HCT116 (cell line): ENCODE data around the gene DPP6.

Source experiments
- CTCF ChIP-seq, 3 experiments: fragments of 200-600 bp in 1 of 3; sonication (generic) in 1 of 3; IDR thresholded peaks in 2 of 3; conservative IDR thresholded peaks in 1 of 3; 2 replicates each; pipeline ENCODE4 v1.5.1; 2012 to 2017; ENCODE audit warnings: low read depth in 2 of 3, low read length in 2 of 3, antibody characterized with exemption in 1 of 3, borderline replicate concordance in 1 of 3, control low read depth in 1 of 3, mild to moderate bottlenecking in 1 of 3, mixed read lengths in 1 of 3, mixed run types in 1 of 3, moderate library complexity in 1 of 3; ENCODE audit not compliant: insufficient read depth in 1 of 3
- EZH2 ChIP-seq: fragments of 200-600 bp; sonication (generic); IDR thresholded peaks from 2 replicates; pipeline ENCODE4 v1.6.1; 2017; ENCODE audit warnings: antibody characterized with exemption, mixed run types
- POLR2A ChIP-seq: IDR thresholded peaks from 2 replicates; pipeline ENCODE4 v1.7.0; 2011; ENCODE audit warnings: borderline replicate concordance; ENCODE audit not compliant: insufficient read depth, insufficient read length; ENCODE audit errors: extremely low read depth
- SIN3A ChIP-seq: IDR thresholded peaks from 2 replicates; pipeline ENCODE4 v1.6.1; 2012; ENCODE audit warnings: low read depth
- TF ChIP-seq, protein P1 (sequence below): IDR thresholded peaks from 2 replicates; pipeline ENCODE4 v1.6.1; 2012
- TF ChIP-seq, protein P2 (sequence below): IDR thresholded peaks from 2 replicates; pipeline ENCODE4 v1.6.1; 2011; ENCODE audit warnings: mild to moderate bottlenecking, low read length, moderate library complexity; ENCODE audit not compliant: insufficient replicate concordance; ENCODE audit errors: extremely low read depth

DNA sequence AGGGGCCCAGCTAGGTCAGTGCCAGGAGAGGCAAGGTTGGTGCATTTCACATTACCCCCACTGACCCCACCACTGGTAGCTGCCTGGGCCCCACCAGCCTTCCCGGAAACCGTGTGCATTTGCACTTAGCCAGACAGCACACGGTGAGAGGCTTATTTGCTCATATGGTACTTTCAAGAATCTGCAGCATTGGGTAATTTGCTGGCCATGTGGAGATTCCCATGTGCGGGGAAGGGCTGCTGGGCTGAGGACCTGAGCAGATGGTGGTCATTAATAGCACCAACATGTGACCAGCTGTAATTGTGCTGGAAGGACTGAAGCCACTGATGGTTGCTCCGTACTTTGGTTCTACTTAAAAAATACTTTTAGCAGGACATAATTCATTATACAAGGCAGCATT, 323.8 kb downstream of the DPP6 start:
- TF ChIP-seq, protein P1, sequence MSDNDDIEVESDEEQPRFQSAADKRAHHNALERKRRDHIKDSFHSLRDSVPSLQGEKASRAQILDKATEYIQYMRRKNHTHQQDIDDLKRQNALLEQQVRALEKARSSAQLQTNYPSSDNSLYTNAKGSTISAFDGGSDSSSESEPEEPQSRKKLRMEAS, result no peak
- TF ChIP-seq, protein P2, sequence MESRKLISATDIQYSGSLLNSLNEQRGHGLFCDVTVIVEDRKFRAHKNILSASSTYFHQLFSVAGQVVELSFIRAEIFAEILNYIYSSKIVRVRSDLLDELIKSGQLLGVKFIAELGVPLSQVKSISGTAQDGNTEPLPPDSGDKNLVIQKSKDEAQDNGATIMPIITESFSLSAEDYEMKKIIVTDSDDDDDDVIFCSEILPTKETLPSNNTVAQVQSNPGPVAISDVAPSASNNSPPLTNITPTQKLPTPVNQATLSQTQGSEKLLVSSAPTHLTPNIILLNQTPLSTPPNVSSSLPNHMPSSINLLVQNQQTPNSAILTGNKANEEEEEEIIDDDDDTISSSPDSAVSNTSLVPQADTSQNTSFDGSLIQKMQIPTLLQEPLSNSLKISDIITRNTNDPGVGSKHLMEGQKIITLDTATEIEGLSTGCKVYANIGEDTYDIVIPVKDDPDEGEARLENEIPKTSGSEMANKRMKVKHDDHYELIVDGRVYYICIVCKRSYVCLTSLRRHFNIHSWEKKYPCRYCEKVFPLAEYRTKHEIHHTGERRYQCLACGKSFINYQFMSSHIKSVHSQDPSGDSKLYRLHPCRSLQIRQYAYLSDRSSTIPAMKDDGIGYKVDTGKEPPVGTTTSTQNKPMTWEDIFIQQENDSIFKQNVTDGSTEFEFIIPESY, result no peak
- TF ChIP-seq CTCF (IDR thresholded peaks at IDR 0.05 in 2 of 3, conservative IDR thresholded peaks at IDR 0.05 in 1 of 3; ENCODE audit: borderline replicate concordance in 1 of 3, insufficient read depth in 1 of 3, low read depth in 2 of 3, low read length in 2 of 3), result no peak
- TF ChIP-seq POLR2A, result no peak
- TF ChIP-seq SIN3A, result no peak
- no peak for TF ChIP-seq EZH2
